H1 (cell line): ENCODE measurements around the gene FIZ1. TPM values are rescaled to one million over a fixed set of nuclear protein-coding genes. Genes with fewer than 3 reads are reported as not detected.
A peak's percentile ranks its signal among the peaks of the same experiment; 100 is the strongest.

ENCODE experiments used
- CHD1 ChIP-seq: IDR thresholded peaks from 2 replicates; pipeline ENCODE4 v1.6.1; 2012; ENCODE audit warnings: low read depth, low read length, improper control_type of control experiment
- CHD2 ChIP-seq: IDR thresholded peaks from 2 replicates; pipeline ENCODE4 v1.6.1; 2012; ENCODE audit warnings: low read length, improper control_type of control experiment
- EZH2 ChIP-seq: fragments of 200-600 bp; sonication (generic); IDR thresholded peaks from 2 replicates; pipeline ENCODE4 v1.7.1; 2012; ENCODE audit warnings: low read depth, mild to moderate bottlenecking, moderate library complexity, low read length, inconsistent platforms; ENCODE audit not compliant: severe bottlenecking
- HDAC2 ChIP-seq, 2 experiments: fragments of 300-600 bp in 1 of 2; sonication (generic) in 1 of 2; IDR thresholded peaks; 2 replicates each; pipeline ENCODE4 v1.6.1; 2011 to 2012; ENCODE audit warnings: low read depth in 2 of 2, low read length in 2 of 2, mild to moderate bottlenecking in 2 of 2, moderate library complexity in 2 of 2, borderline replicate concordance in 1 of 2, inconsistent platforms in 1 of 2
- POU5F1 ChIP-seq: IDR thresholded peaks from 2 replicates; pipeline ENCODE4 v1.6.1; 2011; ENCODE audit warnings: low read depth, mild to moderate bottlenecking, low read length, moderate library complexity
- RFX5 ChIP-seq: IDR thresholded peaks from 2 replicates; pipeline ENCODE4 v1.6.1; 2011; ENCODE audit warnings: low read depth, low read length, improper control_type of control experiment, borderline replicate concordance
- RNF2 ChIP-seq: fragments of 200-900, 300-1000 bp; sonication (generic); IDR thresholded peaks from 2 replicates; pipeline ENCODE4 v1.7.1; 2016; ENCODE audit warnings: borderline replicate concordance, low read depth, mild to moderate bottlenecking, antibody characterized with exemption, low read length; ENCODE audit not compliant: poor library complexity, severe bottlenecking; ENCODE audit errors: missing control alignments
- SP1 ChIP-seq: IDR thresholded peaks from 2 replicates; pipeline ENCODE4 v1.6.1; 2011; ENCODE audit warnings: low read depth, low read length
- SP4 ChIP-seq: IDR thresholded peaks from 2 replicates; pipeline ENCODE4 v1.6.1; 2012; ENCODE audit warnings: low read length, inconsistent platforms
- TAF1 ChIP-seq: IDR thresholded peaks from 2 replicates; pipeline ENCODE4 v1.6.1; 2011; ENCODE audit warnings: mild to moderate bottlenecking, low read depth, low read length
- TCF12 ChIP-seq: IDR thresholded peaks from 2 replicates; pipeline ENCODE4 v1.6.1; 2011; ENCODE audit warnings: low read depth, mild to moderate bottlenecking, low read length
- YY1 ChIP-seq: IDR thresholded peaks from 2 replicates; pipeline ENCODE4 v1.6.1; 2011; ENCODE audit warnings: low read depth, mild to moderate bottlenecking, low read length
- polyA plus RNA-seq, 7 experiments: library from polyadenylated mRNA; depleted of rRNA in 3 of 7; stranded (reverse) in 5 of 7; unstranded in 2 of 7; fragments of >200 nt in 5 of 7; fragments of 200-250 nt in 2 of 7; gene quantifications; 1 replicate in 5 of 7; 2 replicates in 1 of 7; 4 replicates in 1 of 7; pipeline versions ENCODE4 v1.2.1 to v1.2.3, GENCODE V29; 2011 to 2013; ENCODE audit warnings: missing spikeins in 2 of 7, mixed read lengths in 2 of 7
- total RNA-seq: library from RNA; stranded (reverse); fragmentation: NEBNext Ultra II Directional; extraction: Animal tissue kit (Norgen Biotek cat#: 25700); gene quantifications from 2 replicates; pipeline ENCODE4 v1.2.1, GENCODE V29; 2021
- TF ChIP-seq, protein P1 (sequence below): IDR thresholded peaks from 2 replicates; pipeline ENCODE4 v1.6.1; 2012; ENCODE audit warnings: inconsistent platforms

The FIZ1 gene
- total and polyA plus RNA-seq, 2 of the 8 experiments (the other 6 are each of a cell fraction or from before 2014, with no cell fraction given): 9.1 to 18.5 TPM

- TF ChIP-seq, protein P1, sequence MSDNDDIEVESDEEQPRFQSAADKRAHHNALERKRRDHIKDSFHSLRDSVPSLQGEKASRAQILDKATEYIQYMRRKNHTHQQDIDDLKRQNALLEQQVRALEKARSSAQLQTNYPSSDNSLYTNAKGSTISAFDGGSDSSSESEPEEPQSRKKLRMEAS: peak; percentile 36; the same call in 1 of the 2 replicates
- 0 out of 2 replicates have a peak, but pooled peaks have one; percentile 44 for TF ChIP-seq TAF1
- no peak for TF ChIP-seq POU5F1
- no peak for TF ChIP-seq HDAC2 (IDR thresholded peaks at IDR 0.05; ENCODE audit: borderline replicate concordance in 1 of 2, low read depth in 2 of 2, low read length in 2 of 2)
- TF ChIP-seq SP1: peak; percentile 35; the same call in 1 of the 2 replicates
- TF ChIP-seq CHD2: no peak
- TF ChIP-seq YY1: no peak
- no peak for TF ChIP-seq EZH2
- TF ChIP-seq SP4: no peak
- TF ChIP-seq RNF2: no peak
- TF ChIP-seq CHD1: no peak
- peak; percentile 89; the same call in 1 of the 2 replicates for TF ChIP-seq TCF12
- TF ChIP-seq RFX5: no peak
Observed at GRCh38 chr19:55549500-55550320, 49.6 kb downstream of the FIZ1 start (continued).
